HG02870 (cell line): ENCODE data around the gene ADAMTS17.

Experiments used
- ATAC-seq: cut with Tn5 transposase; IDR thresholded peaks from one replicate; pipeline ENCODE4 v1.9.1; 2021; ENCODE audit warnings: mild to moderate bottlenecking, moderate library complexity; ENCODE audit not compliant: unreplicated experiment

Gene ADAMTS17

DNA sequence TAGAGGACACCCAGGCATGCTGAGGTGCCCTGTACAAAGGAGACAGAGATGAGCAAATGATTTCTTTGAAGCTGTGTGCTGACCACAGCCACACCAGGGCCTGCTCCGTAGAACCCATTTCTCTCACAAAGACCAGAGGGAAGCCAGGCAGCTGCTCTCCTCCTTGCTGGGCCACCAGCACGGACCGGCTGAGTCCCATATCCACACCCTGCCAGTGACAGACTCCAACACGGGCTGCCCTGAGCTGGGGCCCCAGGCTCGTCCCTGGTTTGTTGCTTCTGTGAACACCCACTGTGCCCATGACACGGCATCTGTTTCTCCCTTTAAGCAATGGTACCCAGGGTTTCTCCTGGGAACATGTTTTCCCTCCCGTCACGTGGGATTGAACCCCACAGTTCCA is 284.5 kb downstream of the ADAMTS17 start:
- no peak for ATAC-seq

GRCh38 chr15:100056411-100057072 is 285.2 kb downstream of the ADAMTS17 start:
- no peak for ATAC-seq

GRCh38 chr15:100055821-100056220 is 286.0 kb downstream of the ADAMTS17 start:
- ATAC-seq: peak; percentile 84

DNA sequence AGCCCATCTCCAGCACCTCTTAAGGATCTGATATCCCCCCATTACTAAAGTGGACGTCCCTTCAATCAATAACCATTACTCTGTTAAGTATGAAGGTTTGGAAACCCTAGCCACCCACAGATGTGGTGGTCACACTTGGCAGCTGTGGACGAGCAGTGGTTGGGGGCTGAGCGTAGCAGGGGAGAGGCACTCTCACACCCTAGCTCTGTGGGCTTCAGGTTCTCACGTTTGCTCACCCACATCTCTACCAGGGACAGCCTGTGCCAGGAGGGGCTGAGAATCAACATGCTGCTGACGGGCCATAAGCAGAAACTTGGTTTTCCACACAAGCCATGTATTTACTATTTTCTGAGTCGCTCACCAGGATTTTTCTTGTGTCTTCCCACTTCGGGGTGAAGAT is 287.2 kb downstream of the ADAMTS17 start:
- no peak for ATAC-seq

- no peak for ATAC-seq
Observed at GRCh38 chr15:100053474-100054121, 288.2 kb downstream of the ADAMTS17 start.

GRCh38 chr15:100052716-100053473 is 288.9 kb downstream of the ADAMTS17 start:
- no peak for ATAC-seq

- no peak for ATAC-seq
Observed at GRCh38 chr15:100050877-100051786, 290.6 kb downstream of the ADAMTS17 start.

GRCh38 chr15:100049936-100050876 is 291.6 kb downstream of the ADAMTS17 start:
- ATAC-seq: no peak

DNA sequence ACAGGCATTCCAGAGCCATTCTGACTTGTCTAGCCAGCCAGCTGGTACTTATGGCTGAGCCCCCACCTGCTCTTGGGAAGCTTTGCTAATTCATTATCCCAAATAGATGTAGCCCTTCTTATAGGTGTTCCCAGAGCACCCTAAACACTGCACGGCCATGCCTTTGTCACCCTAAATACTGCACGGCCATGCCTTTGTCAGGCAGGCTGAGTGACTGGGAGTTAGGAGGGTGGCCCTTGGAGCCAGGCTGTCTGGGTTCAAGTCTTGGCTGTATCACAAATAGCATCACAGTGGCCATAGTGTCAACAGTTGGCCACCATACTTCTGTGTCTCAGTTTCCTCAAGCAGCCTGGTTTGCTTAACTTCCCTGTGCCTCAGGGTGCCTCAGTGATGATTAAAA is 292.3 kb downstream of the ADAMTS17 start:
- no peak for ATAC-seq

DNA sequence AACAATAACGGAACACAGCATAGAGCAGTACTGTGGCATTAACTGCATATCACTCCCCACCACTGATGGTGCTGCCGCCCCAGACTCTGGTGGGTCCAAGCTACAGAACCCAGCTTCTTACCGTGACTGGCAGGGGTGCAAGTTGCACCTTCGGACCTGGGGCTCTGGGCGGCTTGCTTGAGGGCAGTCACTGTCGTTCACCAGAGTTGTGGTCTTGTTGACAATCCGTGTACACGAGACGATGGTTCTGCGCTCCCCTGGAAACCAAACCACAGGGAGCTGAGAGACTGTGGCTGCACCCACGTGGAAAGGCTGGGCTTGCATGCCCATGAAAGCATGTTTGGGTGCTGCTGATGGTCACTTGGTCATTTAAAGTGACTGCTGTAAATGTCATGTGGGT is 293.0 kb downstream of the ADAMTS17 start:
- ATAC-seq: no peak

DNA sequence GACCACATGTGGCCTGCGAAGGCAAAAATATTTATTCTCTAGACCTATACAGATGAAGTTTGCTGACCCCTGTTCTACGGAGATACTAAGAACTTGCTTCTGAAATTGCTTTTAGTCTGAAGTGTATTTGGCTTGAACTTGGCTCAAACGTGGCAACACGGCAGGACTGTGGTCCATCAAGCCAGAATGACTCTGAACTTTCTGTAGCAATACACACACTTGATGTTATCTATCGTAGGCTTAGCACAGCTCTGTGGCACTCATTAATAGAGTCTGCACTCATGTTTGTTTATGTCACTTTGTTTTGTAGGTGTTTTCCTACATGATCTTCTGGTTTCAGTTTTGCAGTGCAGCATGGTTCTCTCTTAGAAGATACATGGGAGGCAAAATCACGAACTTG is 298.1 kb downstream of the ADAMTS17 start:
- no peak for ATAC-seq

- no peak for ATAC-seq
Observed at GRCh38 chr15:100043068-100043641, 298.6 kb downstream of the ADAMTS17 start.

DNA sequence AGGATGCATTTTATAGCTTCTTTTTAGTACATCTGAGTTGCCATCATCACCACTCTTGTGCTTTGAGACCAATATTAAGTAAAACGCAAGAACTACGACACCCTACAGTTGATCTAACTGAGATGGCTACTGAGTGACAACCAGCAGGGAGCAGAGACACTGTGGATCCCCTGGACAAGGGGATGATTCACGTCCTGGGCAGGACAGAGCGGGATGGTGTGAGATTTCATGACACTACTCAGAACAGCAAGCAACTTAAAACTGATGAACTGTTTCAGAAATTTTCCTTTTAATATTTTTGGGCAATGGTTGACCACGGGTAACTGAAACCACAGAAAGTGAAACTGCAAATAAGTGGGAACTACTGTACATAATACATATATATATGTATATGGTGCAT is 299.2 kb downstream of the ADAMTS17 start:
- no peak for ATAC-seq

DNA sequence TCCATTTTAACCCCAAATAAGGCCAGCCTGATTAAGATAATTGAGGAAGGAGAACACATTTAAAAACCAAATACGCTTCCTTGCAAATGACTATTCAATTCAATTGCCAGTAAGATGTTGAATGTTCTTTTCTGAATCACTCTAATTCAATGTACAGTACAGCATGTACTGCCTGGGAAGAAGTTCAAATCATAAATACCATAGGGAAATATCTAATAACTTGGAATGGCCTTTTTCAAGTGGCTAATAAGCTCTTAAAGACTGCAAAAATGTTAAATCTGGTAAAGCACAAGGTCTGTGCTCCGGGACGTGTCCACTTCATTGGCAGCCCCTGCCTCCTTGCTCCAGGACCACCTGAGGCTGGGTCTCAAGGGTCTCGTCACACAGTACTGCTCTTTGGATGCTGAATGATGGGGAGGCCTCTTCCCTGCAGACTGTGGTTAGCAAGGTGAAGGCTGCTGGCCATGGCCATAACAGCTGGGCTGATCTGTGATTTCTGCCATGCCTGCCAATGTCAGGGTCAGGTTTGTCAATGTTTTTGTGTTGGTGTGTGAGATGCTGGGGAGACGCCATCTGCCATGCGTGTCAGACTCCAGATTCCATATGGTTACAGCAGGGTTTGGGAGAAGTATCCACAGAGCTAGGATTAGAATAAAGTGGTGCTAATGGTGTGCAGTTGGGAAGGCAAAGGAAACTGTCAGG is 300.5 kb downstream of the ADAMTS17 start:
- ATAC-seq: no peak

DNA sequence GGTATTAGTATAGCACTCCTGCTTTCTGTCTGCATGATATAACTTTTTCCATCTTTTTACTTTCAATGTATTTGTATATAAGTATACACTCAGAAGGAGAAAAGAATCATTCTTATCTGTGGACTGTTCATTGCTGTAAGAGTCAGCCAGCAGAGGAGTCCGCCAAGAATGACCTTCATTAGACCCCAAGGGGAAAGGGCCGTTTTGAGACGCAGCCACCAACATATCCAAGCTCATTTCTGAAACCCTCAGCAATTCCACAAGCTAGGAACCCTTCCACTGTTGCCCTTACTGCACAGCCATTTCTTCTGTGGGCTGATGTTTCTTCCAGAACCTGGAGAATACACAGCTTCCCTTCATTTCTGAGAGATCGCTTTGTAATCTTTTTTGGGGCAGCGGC is 301.8 kb downstream of the ADAMTS17 start:
- ATAC-seq: no peak

DNA sequence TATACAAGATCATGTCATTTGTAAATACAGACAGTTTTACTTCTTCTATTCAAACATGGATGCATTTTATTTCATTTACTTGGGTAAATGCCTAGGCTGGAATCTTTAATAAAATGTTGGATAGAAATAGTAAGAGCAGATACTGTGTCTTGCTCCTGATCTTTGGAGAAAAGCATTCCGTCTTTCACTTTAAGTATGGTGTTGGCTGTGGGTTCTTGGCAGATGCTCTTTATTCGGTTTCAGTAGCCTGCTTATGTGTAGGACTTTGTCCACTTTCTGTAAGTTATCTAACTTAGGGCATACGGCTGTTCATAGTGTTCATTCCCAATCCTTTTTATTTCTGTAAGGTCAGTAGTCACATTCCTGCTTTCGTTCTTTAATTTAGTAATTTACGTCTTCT is 303.0 kb downstream of the ADAMTS17 start:
- ATAC-seq: no peak

GRCh38 chr15:100037901-100038300 is 303.9 kb downstream of the ADAMTS17 start:
- ATAC-seq: no peak

- no peak for ATAC-seq
Observed at GRCh38 chr15:100036015-100036414, 305.8 kb downstream of the ADAMTS17 start.

DNA sequence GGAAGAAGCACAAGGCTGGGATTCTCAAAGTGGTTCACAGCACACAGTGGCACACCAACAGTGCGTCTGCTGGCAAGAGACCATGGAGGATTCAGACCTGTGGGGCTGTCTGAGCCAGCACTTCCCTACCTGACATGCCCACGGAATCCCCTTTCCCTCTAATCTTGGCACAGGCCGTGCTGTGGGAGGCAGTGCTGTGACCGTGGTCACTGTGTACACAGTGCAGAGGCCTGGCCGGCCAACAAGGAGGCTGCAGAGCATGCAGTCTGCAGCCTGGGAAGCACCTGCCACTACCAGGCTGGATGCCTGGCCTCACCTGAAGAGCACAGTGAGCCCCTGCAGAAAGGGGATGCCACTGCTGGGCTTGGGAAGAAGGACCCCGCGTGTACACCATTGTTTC is 307.6 kb downstream of the ADAMTS17 start:
- no peak for ATAC-seq
